ENCODE data around the gene EPB41.
"Not testable (repeated sequence)": the region's sequence is repeated elsewhere in the genome, so short reads cannot be mapped to it uniquely, and the experiment has no call there.

Gene EPB41

DNA sequence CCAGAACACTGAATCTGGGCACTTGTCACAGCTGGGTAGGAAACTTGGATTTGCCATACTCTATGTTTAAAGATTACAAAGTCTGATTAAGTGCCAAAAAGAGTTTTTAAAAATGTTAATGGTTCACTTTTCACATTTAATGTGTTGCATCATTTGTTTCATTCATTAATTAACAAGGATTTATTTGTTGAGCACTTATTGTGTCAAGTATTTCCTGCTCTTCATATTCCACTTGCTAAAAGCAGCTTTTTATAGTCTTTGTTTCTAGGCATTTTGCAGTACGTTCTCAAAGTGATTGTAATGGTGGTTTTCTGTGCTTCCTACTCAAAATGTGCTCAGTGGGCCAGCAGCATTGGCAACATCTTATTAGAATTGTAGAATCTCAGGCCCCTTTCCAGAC lies 68.7 kb downstream of the EPB41 start:
- DNase-seq: no peak

GRCh38 chr1:28983509-28984310 lies 69.3 kb downstream of the EPB41 start:
- DNase-seq: no peak

GRCh38 chr1:28984311-28984684 lies 69.9 kb downstream of the EPB41 start:
- no peak for DNase-seq

DNA sequence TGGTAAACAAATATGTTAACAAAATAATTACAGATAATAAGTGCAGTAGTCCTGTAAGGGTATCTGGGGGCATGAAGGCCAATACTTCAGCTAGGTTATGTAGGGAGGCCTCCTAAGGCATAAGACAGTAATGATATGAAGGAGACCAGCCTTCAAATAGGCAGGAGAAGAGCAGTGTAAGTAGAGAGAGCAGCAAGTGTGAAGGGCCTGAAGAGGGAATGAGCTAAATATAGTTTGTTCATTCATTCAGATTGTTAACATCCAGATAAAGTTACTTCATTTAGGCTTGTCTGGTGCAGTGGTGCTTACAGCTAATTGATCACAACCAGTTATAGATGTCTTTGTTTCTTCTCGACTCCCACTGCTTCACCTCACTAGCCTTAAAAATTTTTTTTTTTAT lies 71.1 kb downstream of the EPB41 start:
- no peak for DNase-seq

DNA sequence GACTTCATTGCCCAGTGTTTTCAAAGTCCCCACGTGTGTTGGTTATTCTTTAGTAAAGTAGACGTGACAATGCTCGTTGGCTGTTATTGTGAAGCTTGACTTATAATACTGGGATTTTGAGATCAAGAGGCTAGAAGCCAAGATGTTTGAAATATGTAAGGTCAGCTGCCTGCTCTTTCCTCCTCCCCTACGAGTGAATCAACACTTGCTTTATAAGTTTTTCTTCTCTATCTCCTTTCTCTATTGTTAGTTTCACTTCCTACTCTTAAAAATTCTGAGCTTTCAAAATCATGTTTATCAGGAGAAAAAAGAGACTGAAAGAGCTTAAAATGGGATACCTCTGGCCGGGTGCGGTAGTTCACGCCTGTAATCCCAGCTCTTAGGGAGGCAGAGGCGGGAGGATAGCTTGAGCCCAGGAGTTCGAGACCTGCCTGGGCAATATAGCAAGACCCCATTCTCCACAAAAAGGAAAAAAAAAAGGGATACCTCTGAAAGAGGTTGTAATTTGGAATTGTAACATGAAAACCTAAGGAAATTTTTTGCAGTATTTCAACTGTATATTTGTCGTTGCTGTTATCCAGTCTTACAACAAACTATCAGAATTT lies 72.0 kb downstream of the EPB41 start:
- DNase-seq: no peak

DNA sequence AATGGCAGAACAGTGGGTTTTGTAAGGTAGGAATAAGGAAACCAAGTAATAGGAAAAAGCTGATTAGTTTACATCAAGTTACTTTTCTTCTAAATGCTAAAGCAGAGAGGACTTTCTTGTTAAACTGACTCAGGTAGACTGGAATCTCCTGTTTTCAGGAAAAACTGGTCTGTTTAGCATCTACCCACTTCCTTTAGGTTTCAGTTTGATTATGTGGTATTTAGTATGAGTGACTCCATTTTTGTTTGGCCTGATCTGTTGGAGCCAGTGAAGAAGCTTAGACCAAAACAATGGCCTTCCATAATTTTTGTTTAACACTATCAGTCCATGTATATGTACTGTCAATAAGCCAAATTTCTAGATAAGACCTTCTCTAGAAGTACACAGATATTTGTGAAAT lies 88.4 kb downstream of the EPB41 start:
- no peak for DNase-seq

GRCh38 chr1:29004288-29004687 lies 89.9 kb downstream of the EPB41 start:
- DNase-seq: no peak

DNA sequence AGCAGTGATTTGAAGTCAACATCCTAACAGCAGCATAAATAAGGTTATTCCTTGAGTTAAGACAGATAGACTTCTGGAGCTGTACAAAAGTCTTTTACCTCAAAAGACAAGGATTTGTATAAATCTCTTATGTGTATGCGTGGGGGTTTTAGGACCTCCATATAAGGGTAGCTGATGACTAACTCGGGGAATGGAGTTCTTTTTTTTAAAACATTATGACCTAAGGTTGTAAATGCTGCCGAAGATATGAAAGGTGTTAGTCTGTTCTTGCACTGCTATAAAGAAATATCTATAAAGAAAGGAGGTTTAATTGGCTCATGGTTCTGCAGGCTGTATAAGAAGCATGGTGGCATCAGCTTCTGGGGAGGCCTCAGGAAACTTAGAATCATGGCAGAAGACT lies 90.4 kb downstream of the EPB41 start:
- no peak for DNase-seq

DNA sequence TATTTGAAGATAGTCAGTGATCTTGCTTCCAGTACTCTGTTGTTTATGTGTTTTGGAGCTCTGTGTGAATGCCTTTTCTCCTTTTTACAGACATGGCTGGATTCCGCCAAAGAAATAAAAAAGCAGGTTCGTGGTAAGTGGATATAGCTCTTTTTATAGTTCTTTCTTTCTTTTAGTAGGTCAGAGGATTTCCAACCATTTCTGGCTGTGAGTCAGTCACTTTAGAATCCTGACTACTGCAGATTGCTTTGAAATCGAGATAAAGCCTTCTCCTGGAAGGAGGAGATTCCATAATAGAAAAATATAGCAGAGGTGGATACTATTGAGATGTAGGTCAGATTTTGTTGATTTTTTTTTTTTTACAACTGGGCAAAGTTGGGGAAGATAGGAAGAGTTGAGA lies 97.4 kb downstream of the EPB41 start:
- no peak for DNase-seq

DNA sequence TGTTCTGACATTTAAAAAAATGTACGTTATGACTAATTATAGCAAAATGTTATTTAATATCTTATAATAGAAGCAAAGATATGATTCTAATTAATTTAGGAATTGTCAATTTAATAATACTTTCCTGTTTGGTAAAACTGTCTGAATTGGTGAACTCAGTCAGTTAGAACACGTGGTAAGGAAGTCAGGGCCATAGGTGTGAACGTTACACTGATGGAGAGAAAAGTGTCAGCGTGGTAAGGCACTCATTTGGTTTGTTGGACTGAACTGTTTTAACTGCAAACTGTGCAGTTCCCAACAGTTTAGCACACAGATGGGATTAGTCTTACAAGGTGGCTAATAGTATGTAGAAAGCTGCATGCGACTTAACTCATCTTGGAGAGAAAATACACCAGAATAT lies 102.9 kb downstream of the EPB41 start:
- DNase-seq: no peak

DNA sequence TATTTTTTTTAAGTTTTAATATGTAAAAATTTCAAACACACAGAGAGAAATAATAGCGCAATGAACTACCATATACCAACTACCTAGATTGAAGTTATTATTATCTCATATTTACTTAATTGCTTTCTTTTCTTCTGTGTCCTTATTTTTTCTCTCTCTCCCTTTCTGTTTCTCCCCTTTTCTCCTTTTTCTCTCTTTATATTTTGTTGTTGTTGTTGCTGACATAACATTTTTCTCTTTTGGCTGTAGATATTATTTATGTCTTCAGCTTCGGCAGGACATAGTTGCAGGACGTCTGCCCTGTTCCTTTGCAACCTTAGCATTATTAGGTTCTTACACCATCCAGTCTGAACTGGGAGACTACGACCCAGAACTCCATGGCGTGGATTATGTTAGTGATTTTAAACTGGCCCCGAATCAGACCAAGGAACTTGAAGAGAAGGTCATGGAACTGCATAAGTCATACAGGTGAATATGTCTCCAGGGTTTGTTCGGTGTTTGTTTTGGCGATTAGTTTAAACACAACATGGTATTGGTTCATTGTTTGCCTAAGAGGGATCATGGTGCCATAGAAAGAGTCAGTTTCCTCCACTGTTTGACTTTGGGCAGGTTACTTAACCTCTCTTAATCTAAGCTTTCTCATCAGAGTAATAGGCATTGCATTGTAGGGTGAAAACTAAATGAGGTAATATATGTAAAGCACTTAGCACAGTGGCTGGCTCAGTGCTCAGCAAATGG lies 103.8 kb downstream of the EPB41 start:
- DNase-seq: no peak

- DNase-seq: no peak
Observed at GRCh38 chr1:29022620-29023019, 108.3 kb downstream of the EPB41 start.

DNA sequence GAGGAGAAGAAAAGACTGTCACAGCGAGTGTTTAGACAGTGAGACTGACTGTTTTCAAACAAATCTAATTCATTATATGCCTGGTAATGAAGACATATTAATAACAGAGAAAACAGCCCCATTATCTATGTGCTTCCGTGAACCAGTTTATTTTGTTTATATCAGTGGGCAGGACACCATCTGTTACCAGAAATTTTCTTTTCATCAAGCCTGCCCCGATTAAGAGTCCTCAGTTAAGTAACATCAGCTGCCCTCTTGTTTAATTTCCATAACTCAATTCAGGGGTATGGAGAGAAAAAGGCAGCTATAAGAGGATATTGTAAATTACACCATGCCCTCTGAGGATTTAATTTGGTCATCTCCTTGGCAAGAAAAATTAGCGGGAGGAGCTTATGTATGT lies 115.3 kb downstream of the EPB41 start:
- DNase-seq: no peak

GRCh38 chr1:29032841-29033240 lies 118.5 kb downstream of the EPB41 start:
- no peak for DNase-seq

DNA sequence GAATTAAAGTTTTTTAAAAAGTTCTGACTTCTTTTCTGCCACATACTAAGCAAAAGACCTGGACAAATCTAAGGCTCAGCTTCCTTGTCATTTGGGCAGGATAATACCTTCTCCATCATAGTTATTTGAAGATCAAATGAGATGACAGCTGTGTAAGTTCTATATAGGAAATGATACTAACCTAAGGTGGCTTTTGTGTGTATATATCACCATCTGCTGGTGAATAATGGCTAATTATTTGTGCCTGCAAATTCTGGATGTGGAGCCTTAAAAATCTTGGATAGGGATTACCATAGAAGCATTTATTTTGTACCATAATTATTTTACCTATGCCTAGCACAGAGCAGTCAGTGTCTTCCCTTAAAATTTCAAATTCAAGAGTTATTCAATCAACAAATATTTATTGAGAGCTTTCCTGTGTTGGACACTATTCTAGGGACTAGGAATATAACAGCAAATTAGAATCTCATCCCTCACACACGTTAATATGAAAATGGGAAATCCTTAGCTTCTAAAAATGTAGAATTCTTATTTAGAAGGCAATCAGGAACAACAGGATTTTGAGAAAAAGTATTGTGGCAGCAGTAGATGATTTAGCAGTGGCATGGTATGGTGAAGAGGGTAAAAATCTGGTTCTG lies 119.6 kb downstream of the EPB41 start:
- peak in 1 of 2 experiments; percentile 44 for DNase-seq

DNA sequence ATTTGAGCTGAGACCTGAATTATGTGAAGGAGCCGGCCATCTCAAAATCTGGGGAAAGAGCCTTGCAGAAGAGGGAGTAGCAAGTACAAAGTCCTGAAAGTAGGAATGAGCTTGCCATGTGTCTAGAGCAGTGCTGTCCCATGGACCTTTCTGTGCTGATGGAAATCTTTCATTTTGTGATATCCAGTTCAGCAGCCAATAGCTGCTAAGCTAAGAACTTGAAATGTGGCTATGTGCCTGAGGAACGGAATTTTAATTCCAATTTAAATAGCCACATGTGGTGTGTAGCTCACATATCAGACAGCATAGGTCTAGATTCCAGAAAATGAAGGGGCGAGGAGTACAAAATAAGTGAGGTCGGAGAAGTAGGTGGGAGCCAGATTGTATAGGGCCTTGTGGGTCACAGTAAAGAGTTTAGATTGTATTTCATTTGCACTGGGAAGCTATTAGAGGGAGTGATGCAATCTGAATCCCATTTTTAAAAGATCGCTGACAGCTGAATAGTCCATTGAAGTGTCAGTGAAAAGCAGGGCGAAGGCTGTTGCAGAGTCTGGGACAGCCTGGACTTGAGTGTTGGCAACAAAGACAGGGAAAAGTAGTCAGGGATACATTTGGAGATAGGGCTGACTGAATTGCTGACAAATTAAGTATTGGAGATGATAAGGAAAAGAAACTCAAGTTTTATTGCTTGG lies 129.1 kb downstream of the EPB41 start:
- no peak for DNase-seq

DNA sequence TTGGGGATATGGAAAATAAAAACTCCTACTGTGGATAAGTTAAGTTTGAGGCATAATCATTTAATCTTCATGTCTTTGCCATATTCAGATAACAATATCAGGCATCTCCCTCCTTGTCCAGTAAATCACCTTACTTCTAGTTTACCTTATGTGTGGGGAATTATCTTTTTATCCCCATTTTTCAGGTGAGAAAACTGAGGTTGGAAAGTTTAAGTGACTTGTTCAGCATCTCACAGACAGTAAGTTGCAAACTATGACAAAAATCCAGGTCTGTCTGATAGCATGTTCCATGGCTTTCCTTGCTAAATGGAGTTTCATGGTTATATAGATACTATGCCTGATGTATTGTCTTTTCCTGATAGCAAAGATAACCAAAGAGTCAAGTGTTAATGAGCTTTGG lies 129.6 kb downstream of the EPB41 start:
- DNase-seq: no peak

- DNase-seq: not testable (repeated sequence)
Observed at GRCh38 chr1:29045663-29046062, 131.3 kb downstream of the EPB41 start.

GRCh38 chr1:29047142-29047541 lies 132.8 kb downstream of the EPB41 start:
- DNase-seq: no peak

GRCh38 chr1:29050166-29050565 lies 135.8 kb downstream of the EPB41 start:
- no peak for DNase-seq

- DNase-seq: no peak
Observed at GRCh38 chr1:29052100-29052499, 137.7 kb downstream of the EPB41 start.

DNA sequence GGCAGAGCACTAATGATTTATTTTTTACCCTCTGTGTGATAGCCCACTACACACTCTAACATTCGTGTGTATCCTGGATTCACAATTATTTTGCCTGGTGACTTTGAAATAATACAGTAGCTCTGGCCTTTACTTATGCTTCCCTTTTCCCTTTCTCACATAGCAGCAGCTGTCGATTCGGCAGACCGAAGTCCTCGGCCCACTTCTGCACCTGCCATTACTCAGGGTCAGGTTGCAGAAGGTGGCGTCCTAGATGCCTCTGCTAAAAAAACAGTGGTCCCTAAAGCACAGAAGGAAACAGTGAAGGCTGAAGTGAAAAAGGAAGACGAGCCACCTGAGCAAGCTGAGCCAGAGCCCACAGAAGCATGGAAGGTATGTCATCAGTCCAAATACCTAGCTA lies 138.6 kb downstream of the EPB41 start:
- no peak for DNase-seq

DNA sequence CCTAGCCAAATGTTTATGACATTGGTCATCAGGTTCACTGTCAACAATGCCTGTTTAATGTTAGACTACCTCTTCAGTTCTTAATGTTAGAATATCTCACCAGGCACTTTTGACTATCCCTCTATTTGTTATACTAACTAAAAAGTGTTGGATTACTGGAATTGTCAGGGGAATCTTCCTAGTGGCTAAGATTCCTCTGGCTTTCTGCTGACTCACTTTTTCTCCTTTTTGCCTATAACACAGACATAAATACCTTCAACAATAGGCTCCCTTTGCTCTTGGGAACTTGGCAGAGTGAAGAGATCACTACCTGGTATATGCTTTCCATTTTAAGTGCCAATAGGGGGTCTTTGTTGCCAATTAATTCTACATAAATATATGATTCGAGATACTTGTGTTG lies 140.8 kb downstream of the EPB41 start:
- no peak for DNase-seq

All from SW 1271 (cell line).